Muscle of back (tissue), 11 donors: ENCODE results near the gene AP4S1. TPM values are rescaled to one million over a fixed set of nuclear protein-coding genes. Genes with fewer than 3 reads are reported as not detected.
"Not testable (repeated sequence)": the region's sequence is repeated elsewhere in the genome, so short reads cannot be mapped to it uniquely, and the experiment has no call there.

Source experiments
- DNase-seq, 3 donors: peaks; one replicate each; pipeline versions ENCODE4 v3.0.0 to v3.0.0-alpha.2; 2013
- polyA plus RNA-seq, 10 donors: library from polyadenylated mRNA; unstranded; fragments of 120-200 nt; gene quantifications; one replicate each; pipeline ENCODE4 v1.2.1, GENCODE V29; 2013; ENCODE audit not compliant: insufficient read length in 10 of 10

The AP4S1 gene
- polyA plus RNA-seq, 10 donors, result 12.7 to 17.9 (median 14.2) TPM

DNA sequence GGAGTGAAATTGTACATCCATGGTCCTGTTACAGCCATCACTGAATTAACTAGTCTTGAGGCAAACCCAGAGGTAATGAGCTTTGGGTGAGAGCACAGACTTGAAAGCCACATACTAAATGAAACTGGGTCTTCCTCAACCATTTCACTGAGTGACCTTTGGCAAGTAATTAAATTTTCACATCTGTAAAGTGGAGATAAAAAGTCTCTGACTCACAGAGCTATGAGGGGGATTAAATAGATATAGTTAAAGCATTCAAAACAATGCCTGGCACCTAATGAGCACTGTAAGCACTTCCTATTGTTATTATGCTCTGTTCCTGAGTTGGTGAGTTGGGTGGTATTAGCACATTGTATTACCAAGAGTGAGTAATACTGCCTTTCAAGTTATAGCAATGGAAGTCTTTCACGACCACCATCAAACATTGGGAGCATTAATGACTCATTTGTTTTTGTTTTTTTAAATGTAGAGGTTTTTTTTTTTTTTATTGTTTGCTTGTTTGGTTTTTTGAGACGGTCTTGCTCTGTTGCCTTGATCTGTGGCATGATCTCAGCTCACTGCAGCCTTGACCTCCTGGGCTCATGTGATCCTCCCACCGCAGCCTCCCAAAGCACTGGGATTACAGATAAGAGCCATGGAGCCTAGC, 13.2 kb downstream of the AP4S1 start:
- DNase-seq, result no peak

DNA sequence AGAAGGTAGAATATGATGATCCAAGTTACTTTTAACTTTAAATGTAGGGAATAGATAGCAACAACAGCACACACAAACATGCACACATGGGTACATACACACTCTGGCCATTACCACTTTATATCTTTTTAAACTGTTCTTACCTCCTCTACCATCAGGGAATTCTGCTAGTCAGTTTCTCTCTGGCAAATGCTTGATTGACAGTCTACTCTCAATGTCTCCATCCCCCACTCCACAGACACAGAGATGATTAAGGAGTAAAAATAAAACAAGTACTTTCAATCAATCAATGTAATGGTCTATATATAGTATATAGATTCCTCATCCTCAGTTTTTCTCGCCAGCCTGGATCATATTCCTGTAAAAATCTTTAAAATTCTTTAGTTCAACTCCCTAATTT, 16.9 kb downstream of the AP4S1 start:
- DNase-seq, result no peak

DNA sequence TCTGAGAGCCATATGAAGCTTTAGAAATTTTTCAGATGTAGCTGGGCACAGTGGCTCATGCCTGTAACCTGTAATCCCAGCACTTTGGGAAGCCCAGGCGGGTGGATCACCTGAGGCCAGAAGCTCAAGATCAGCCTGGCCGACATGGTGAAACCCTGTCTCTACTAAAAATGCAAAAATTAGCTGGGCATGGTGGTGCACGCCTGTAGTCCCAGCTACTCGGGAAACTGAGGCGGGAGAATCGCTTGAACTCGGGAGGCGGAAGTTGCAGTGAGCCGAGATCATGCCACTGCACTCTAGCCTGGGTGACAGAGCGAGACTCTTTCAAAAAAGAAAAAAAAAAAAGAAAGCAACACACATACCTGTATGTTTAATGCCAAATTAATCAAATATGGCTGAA, 17.4 kb downstream of the AP4S1 start:
- DNase-seq, result not testable (repeated sequence)

DNA sequence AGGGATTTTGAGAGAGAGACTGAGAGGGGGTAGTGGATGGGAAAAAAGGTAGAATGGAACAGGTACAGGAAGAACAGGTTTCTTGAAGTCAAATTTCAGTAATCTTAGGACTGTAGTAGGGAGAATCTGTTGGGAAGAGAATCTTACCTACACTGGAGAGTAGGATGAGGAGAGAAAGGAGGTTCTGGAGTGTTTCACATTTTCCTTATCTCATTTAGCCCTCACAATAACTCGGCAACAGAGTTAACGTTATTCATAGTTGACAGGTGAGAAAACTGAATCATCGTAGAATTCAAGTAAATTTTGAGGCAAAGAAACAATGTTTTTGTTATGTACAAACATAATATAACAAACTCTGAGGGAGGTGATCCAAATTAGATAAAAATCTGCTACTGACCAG, 17.9 kb downstream of the AP4S1 start:
- DNase-seq, result no peak

DNA sequence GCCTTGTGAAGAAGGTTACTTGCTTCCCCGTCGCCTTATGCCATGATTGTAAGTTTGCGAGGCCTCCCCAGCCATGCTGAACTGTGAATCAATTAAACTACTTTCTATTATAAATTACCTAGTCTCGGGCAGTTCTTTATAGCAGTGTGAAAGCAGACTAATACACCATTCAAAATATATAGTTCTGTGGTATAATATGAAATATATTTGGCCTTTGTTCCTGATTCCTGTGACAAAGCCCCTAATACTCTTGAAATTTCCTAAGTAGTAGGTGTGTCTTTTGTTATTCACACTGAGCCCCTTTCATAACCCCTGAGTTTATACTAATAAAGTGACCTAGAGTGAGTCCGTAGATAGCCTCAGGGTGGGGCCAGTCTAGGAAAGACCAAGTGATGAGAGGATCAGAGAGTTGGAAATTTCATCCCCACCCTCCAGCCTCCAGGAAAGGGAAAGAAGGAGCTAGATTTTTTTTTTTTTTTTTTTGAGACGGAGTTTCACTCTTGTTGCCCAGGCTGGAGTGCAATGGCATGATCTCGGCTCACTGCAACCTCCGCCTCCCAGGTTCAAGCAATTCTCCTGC, 20.1 kb downstream of the AP4S1 start:
- no peak for DNase-seq

DNA sequence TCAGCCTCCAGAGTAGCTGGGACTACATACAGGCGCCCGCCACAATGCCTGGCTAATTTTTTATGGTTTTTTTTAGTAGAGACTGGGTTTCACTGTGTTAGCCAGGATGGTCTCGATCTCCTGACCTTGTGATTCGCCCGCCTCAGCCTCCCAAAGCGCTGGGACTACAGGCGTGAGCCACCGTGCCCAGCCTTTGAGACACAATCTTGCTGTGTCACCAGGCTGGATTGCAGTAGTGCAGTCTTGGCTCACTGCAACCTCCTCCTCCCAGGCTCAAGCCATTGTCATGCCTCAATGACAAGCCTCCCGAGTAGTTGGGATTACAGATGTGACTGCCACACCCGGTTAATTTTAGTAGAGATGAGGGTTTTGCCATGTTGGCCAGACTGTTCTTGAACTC, 22.1 kb downstream of the AP4S1 start:
- no peak for DNase-seq

DNA sequence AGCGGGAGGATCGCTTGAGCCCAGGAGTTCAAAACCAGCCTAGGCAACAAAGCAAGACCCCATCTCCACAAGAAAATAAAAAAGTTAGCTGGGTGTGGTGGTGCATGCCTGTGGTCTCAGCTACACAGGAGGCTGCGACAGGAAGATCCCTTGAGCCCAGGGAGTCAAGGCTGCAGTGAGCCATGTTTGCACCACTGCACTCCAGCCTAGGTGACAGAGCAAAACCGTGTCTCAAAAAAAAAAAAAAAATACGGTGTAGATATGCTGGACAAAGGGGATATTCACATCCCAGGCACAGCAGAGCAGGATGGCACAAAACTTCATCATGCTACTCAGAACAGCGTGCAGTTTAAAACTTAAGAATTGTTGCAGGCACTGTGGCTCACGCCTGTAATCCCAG, 25.6 kb downstream of the AP4S1 start:
- no peak for DNase-seq

DNA sequence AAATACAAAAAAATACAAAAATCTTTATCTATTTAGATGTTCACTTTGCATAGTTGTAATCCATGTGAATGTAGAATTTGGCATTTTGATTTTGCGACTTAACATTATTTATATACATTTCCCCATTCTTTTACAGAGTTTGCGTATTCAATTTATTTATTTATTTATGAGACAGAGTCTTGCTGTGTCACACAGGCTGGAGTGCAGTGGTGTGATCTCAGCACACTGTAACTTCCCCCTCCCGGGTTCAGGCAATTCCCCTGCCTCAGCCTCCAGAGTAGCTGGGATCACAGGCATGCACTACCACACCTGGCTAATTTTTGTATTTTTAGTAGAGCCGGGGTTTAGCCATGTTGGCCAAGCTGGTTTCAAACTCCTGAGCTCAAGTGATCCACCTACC, 26.1 kb downstream of the AP4S1 start:
- DNase-seq, result no peak

DNA sequence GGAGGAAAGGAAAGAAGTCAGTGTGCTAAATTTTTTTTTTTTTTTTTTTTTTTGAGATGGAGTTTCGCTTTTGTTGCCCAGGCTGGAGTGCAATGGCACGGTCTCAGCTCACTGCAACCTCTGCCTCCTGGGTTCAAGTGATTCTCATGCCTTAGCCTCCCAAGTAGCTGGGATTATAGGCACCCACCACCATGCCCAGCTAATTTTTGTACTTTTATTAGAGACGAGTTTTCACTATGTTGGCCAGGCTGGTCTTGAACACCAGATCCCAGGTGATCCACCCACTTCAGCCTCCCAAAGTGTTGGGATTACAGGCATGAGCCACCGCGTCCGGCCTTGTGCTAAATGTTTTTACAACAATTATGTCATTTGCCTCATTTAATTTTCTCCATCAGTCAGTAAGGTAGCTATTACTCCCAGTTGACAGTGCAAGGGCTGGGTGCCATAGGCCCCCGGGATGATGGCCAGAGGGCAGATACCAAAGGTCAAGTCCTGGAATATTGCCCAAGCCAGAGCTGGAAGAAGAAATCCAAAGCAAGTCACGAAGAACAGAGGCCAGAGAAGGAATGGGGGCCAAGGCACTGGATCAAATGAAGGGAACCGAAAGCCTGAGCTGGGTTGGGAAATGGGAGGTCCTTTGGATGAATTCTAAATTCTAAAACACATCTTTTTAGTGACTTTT, 27.6 kb downstream of the AP4S1 start:
- DNase-seq, result peak; percentile 13 to 37 (median 27)

DNA sequence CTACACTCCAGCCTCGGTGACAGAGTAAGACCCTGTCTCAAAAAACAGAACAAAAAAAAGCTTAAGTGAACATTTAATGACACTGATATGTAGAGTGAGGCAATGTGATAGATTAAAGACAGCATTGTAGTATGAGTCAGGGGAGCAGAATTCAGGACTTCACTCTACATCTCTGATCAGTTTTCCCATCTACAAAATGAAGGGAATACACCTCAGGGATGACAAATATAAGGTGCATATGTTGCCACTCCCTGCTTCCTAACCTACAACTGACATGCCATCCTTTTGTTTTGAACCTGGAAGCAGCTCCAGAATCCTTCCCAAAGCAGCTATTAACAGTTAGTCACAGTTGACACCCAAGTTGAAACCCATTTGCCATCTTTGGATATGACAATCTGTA, 31.6 kb downstream of the AP4S1 start:
- DNase-seq, result no peak

DNA sequence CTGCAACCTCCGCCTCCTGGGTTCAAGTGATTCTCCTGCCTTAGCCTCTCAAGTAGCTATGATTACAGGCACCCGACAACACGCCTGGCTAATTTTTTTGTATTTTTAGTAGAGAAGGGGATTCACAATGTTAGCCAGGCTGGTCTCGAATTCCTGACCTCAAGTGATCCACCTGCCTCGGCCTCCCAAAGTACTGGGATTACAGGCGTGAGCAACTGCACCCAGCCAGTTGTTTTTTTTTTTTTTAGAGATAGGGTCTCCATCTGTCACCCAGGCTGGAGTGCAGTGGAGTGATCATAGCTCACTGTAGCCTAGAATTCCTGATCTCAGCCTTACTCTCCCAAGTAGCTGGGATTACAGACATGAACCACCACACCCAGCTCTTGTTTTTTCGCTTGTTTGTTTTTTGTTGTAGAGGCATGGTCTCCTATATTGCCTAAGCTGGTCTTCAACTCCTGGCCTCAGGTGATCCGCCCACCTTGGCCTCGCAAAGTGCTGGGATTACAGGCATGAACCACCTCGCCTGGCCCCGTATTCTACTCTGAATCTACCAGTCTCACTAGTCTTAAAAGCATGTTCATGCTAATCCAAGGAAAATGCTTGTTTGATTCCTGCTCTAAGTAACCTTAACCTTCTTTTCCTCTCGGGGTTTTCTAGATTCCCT, 32.4 kb downstream of the AP4S1 start:
- no peak for DNase-seq

DNA sequence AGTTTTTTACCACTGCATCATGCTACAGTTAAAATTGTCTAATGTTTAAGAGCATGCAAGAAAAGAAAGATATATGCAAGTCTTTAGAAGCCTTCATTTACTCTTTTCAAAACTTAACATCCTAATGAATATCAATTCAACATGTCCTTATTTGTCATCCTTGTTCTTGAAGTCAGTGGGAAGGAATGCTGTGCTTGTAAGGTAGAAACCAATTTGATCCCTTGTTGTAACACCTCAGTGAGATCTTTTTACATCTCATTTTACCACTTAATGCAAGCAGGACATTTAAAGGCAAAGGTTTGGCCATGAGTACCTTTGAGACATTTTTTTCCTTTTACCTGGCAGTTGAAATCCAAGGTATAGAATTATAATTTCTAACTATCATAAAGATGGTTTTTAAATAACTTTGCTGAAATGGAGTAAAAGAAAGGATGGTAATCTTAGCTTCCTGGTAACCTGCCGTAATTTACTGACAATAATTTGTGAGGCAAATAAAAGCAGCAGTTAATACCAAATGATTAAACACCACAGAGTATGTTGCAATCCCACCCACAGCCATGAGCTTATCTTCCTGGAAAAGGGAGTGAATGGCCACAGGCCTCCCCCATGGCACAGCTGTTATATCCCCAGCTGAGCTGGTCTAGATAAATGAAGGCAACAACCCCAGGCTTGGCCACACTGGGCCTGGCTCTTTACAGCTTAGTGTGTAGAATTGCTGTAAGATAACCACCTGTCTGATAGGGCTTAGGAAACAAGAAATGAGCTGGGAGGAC, 33.9 kb downstream of the AP4S1 start:
- peak in 2 of 3 donors; percentile 20 to 33 for DNase-seq

DNA sequence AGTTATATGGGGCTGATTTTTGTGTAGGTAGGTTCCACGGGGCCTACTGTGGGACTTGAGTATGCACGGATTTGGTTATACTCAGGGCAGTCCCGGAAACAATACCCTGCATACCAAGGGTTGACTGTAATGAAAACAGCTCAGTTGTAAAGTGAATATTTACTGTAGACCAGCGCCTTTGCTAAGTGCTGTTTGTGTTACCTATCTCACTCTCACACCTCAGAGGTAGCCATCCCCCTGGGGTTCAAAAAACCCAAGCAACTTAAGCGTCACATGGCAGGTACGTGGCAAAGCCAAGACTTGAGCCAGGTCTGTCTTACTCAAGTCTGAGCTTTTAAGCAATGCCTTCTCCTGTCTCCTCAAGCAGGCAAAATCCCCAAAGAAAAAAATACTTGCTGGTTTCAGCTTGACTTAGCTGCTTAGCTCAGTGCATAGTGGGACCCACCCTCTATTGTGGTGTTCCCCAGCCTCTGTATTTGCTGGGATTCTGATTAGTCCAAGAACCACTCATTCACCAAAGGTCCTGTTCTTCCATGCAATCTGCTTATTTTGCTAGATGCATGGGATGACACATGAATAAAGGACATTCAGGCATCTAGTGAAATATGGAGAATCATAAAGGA, 34.9 kb downstream of the AP4S1 start:
- DNase-seq, result no peak

DNA sequence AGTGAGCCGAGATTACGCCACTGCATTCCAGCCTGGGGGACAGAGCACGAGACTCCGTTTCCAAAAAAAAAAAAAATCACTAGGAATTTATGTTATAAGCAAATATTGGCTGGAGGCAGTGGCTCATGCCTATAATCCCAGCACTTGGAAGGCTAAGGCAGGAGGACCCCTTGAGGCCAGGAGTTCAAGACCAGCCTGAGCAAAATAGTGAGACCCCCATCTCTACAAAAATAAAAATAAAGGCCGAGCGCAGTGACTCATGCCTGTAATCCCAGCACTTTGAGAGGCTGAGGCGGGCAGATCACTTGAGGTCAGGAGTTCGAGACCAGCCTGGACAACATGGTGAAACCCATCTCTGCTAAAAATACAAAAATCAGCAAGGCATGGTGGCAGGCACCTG, 37.5 kb downstream of the AP4S1 start:
- DNase-seq, result not testable (repeated sequence)

DNA sequence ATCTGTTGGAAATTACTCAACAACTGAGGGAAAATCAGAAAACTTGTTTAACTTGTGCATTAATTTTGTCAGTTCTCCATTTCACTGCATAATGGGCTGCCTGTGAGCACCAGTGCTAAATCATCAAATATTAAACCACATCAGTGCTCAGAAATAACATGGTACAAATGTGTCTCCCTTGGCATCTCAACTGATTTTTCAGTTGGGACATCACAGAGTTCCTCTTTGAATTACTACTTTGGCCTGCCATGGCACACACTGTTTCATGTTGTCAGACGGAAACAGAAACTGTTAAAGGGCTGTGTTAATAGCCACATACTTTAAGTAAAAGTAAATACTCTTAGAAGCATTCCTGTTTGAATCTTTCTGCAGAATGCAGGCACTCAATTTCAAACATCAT, 42.8 kb downstream of the AP4S1 start:
- no peak for DNase-seq

DNA sequence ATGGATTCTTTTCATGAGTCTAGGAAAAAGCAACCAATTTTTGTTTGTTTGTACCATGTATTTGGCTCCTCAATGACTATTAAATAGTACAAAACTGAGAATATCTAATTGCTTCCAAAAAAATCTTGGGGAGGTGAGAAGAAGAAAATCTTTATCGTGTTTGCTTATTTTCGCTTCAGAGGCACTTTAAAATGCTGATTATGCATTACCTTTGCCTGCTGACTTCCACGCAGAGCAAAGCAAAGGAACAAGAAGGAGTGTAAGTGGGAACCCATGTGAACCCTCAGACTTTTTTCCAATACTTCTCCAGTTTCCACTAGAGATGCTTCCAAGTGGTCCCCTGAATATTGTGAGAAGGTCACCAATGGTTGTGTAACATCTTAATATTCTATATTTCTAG, 43.9 kb downstream of the AP4S1 start:
- no peak for DNase-seq

DNA sequence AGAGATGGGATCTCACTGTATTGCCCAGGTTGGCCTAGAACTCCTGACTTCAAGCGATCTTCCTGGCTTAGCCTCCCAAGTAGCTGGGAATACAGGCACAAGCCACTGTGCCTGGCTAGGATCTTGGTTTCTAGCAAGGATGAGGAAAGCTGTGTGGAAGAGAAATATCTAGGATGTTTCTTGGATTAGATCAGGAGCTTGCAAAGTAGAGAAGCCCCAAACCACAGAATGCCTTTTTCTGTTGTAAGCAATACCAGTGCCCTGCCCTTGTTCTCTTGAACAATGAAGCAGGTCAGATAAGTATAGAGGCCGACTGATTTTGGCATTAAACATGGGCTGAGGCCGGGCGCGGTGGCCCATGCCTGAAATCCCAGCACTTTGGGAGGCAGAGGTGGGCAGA, 45.0 kb downstream of the AP4S1 start:
- DNase-seq, result peak in 1 of 3 donors; percentile 66

DNA sequence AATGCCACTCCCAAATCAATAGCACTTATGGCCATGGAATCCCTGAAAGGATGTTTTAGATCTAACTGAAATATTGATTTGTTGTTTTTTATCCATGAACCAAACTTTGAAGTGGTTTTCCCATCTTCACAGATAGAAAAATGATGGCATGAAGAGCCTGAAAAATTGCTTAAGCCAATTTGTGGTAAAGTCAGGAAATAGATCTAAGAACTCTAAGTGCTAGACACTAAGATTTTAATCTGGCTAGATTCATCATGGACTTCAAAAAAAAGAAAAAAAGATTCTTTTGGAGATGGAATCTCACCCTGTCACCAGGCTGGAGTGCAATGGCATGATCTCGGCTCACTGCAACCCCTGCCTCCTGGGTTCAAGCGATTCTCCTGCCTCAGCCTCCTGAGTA, 45.7 kb downstream of the AP4S1 start:
- DNase-seq, result no peak

DNA sequence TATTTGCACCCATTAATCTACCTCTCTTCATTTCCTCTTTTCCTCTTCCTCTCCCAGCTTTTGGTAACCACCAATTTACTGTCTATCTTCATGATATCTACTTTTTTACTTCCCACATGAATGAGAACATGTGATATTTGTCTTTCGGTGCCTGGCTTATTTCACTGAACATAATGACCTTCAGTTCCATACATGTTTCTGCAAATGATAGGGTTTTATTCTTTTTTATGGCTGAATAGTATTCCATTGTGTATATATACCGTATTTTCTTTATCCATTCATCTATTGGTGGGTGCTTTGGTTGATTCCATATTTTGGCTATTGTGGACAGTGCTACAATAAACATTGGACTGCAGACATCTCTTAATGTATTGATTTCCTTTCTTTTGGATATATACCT, 49.7 kb downstream of the AP4S1 start:
- DNase-seq, result no peak

DNA sequence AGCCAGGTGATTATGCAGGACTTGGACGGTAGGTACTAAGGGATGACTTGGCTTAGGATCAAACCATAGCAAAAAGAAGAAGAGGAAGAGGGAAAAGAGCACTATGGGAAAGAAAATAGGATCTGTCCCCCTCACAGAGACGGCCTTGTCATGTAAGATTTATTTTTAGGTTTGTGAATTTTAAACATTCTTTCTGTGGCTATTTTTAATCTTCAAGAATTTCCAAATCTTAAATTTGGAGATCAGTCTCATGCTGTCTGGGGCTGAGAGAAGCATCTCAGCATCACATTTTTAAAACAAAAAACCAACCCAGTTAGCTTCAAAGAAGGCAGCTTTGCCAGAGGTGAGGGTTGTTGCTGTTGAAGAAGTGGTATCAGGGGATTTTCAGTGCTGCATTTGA, 53.3 kb downstream of the AP4S1 start:
- DNase-seq, result no peak

DNA sequence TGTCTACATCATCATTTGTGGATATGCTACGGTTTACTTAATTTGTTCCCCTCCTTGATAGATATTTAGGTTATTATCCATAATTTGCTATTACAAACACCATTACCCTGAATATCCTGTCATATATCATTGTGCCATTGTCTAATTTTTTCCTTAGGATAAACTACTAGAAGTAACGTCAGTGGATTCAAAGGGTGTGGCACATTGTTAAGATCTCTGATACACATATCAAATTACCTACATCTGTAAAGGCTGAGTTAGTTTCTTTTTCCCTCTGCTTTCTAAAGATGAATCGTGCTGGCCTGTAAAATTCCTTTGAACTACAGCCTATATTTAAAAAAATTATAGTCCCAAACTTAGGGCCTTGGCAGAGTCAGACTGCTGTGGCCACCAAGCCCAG, 54.6 kb downstream of the AP4S1 start:
- peak in 1 of 3 donors; percentile 17 for DNase-seq

DNA sequence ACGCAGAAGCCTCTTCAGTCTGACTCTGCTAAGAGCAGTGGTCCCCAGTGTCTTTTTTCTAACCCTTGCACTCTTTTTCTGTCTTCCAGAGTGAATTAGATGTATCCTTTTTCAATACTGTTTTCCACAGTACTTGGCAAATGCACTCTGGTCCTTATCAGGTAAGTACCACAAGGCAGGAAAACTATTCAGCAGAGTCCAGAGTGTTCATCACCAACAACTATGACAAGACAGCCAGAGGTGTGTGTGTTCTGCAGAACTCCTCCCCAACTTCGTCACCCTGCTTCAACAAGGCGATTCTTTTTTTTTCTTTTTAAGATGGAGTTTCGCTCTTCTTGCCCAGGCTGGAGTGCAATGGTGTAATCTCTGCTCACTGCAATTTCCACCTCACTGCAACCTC, 55.0 kb downstream of the AP4S1 start:
- no peak for DNase-seq
